IPS-20b (cell line): ENCODE data around the gene CYP4V2.
A peak's percentile ranks its signal among the peaks of the same experiment; 100 is the strongest.

Experiments used
- H3K27ac ChIP-seq: one replicate; pipeline ENCODE4 v1.5.1; 2013; ENCODE audit warnings: low read length
- H3K27me3 ChIP-seq: 2 replicates; pipeline ENCODE4 v1.6.1; 2013; ENCODE audit warnings: mild to moderate bottlenecking, low read length, inconsistent platforms; ENCODE audit not compliant: insufficient read depth
- H3K36me3 ChIP-seq: 2 replicates; pipeline ENCODE4 v1.6.1; 2013; ENCODE audit warnings: low read depth, mild to moderate bottlenecking, inconsistent platforms, low read length, moderate library complexity; ENCODE audit not compliant: insufficient read depth
- H3K4me1 ChIP-seq: 2 replicates; pipeline ENCODE4 v1.6.1; 2013; ENCODE audit warnings: mild to moderate bottlenecking, control low read depth, inconsistent platforms, low read length, moderate library complexity; ENCODE audit not compliant: insufficient read depth
- H3K4me3 ChIP-seq: 2 replicates; pipeline ENCODE4 v1.5.1; 2013; ENCODE audit warnings: mild to moderate bottlenecking, low read length, inconsistent platforms
- H3K9ac ChIP-seq: 2 replicates; pipeline ENCODE4 v1.6.1; 2013; ENCODE audit warnings: low read depth, mild to moderate bottlenecking, inconsistent platforms, low read length, moderate library complexity
- H3K9me3 ChIP-seq: 2 replicates; pipeline ENCODE4 v1.6.1; 2013; ENCODE audit warnings: mild to moderate bottlenecking, low read depth, low read length, inconsistent platforms; ENCODE audit not compliant: insufficient read depth

CYP4V2 gene

DNA sequence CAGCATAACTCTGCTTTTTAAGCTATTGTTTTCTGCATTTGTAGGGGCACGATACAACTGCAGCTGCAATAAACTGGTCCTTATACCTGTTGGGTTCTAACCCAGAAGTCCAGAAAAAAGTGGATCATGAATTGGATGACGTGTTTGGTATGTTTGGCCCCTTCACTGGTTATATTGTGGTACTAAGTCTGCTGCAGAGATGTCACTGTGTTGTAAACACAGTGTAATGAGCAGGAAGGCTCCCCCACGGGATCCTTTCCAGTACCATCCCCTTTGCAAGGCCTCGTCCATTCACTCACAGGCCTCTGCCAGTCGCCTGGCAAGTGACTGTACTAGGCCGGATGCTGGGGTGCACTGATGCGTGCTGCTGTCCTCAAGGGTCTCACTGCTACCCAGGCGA is 13.8 kb downstream of the CYP4V2 start:
- Histone ChIP-seq H3K9me3 (peaks cover 9% of the 10 kb centered on the region; the same call in 1 of the 2 replicates), H3K4me3 (no peak overlapping the region), H3K27me3 (no peaks in the 10 kb centered on the region), H3K36me3 (peaks cover 6% of the 10 kb centered on the region; the same call in 1 of the 2 replicates), H3K9ac (no peak overlapping the region), H3K27ac (no peak overlapping the region), H3K4me1 (no peaks in the 10 kb centered on the region)

DNA sequence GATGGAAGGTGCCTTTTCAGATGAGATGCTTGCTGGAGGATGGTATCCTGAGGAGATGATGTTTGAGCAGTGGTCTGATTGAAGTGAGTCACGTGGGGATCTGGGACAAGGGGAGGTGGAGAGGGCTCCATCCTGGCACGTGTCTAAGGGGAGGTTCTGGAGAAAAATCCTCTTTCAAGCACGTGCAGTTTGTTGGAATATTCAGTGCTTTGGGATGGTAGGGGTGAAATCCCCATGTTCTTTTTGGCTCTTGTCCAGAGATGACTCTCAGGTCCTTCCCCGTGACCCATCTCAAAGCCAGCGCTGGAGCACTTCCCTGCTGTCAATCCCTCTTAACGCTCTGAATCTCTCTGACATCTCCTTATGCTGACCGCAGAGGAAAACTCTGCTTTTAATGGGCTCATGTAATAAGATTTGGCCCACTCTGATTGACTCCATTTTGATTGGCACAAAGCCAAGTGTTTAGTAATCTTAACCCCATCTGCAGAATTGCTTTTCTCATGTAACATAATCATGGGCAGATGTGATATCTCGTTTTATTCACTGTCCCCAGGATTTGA is 25.2 kb downstream of the CYP4V2 start:
- no peak overlapping the region for H3K27ac ChIP-seq
- no peaks in the 10 kb centered on the region for H3K4me1 ChIP-seq
- no peak overlapping the region for H3K4me3 ChIP-seq
- H3K9me3 ChIP-seq = no peaks in the 10 kb centered on the region
- H3K9ac ChIP-seq = no peak overlapping the region
- no peaks in the 10 kb centered on the region for H3K36me3 ChIP-seq
- H3K27me3 ChIP-seq = no peaks in the 10 kb centered on the region

DNA sequence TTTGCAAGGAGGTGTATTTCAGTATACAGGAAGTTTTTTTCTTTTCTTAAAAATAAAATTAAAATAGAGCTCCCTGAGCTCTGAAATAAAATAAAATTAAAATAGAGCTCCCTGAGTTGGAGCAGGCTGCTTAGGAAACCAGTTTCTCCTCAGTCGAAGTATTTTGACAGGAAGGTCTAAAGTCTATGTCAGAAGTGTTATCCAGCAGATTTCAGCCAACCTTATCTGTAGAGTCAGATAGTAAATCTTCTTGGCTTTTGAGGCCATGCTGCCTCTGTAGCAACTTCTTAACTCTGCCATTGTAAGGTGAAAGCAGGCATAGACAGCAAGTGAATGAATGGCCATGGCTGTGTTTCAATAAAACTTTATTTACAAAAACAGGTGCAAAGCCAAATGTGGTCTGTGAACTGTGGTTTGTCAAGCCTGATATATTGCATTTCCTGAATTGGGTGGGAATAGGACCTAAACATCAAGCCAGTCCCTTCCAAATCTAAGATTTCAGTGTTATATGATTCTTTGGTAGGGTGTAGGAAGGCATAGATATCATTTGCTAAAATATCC is 26.4 kb downstream of the CYP4V2 start:
- no peaks in the 10 kb centered on the region for H3K27me3 ChIP-seq
- no peaks in the 10 kb centered on the region for H3K4me1 ChIP-seq
- no peak overlapping the region for H3K9ac ChIP-seq
- no peak overlapping the region for H3K27ac ChIP-seq
- H3K36me3 ChIP-seq = no peaks in the 10 kb centered on the region
- no peaks in the 10 kb centered on the region for H3K9me3 ChIP-seq
- H3K4me3 ChIP-seq = no peak overlapping the region

DNA sequence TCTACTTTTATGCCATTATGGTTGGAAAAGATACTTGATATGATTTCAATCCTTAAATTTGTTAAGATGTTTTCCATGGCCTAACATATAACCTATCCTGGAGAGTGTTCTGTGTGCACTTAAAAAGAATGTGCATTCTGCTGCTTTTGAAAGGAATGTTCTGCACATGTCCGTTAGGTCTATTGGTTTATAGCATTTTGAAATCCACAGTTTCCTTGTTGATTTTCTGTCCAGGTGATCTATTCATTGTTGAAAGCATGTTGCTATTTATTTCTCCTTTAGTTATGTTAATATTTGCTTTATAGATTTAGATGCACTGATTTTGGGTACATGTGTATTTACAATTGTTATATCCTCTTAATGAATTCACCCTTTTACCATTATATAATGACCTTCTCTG is 30.3 kb downstream of the CYP4V2 start:
- H3K27ac ChIP-seq = no peak overlapping the region
- H3K27me3 ChIP-seq = no peaks in the 10 kb centered on the region
- no peaks in the 10 kb centered on the region for H3K36me3 ChIP-seq
- H3K4me3 ChIP-seq = no peak overlapping the region
- no peak overlapping the region for H3K9ac ChIP-seq
- H3K9me3 ChIP-seq = peaks cover 21% of the 10 kb centered on the region
- no peaks in the 10 kb centered on the region; the same call in 1 of the 2 replicates for H3K4me1 ChIP-seq

DNA sequence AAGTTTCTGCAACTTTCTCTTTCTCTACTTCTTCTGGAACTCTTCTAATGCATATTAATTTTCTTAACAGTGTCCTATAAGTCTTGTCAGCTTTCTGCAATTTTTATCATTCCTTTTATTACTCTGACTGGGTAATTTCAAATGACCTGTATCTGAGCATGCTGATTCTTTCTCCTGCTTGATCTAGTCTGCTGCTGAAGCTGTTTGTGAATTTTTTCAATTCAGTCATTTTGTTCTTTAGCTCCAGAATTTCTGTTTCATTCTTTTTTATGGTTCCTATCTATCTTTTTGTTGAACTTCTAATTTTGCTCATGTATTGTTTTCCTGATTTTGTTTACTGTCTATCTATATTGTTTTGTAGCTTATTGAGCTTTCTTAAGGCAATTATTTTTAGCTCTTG is 34.5 kb downstream of the CYP4V2 start:
- H3K9ac ChIP-seq = no peak overlapping the region

DNA sequence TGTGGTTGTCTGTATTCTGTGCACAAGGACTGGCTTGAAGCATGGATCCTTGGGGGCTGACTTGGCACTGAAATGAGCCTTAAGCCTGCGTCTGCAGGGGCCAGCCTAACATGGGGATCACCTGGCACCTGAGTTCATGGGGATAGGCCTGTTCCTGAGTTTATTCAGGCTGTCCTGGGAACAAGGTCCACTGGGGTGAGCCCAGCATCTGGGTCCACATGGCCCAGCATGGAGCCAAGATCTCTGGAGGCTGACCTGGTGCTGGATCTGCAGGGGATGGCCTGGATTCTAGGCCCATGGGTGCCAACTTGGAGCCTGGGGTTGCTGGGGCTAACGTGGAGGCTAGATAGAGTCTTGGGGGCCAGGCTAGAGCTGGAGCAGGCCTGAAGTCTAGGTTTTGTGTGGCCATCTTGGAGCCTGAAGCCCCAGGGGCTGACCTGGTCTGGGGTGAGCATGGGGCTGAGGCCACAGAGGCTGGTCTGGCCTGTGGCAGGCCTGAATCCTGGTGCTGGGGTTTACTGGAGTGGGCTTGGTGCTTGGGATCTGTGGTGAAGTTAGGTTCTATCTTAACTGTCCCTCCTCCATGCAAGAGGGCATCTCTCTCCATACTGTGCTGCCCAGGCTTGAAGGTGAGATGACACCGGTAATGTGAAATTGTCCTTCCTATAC is 35.3 kb downstream of the CYP4V2 start:
- H3K4me1 ChIP-seq = peaks cover 6% of the 10 kb centered on the region; the same call in 1 of the 2 replicates
- H3K9me3 ChIP-seq = peaks cover 21% of the 10 kb centered on the region
- 0 out of 2 replicates have a peak overlapping the region, but pooled peaks have one; percentile 25 for H3K4me3 ChIP-seq
- no peaks in the 10 kb centered on the region for H3K27me3 ChIP-seq
- H3K9ac ChIP-seq = peak overlapping the region; percentile 1; the same call in 1 of the 2 replicates
- no peaks in the 10 kb centered on the region for H3K36me3 ChIP-seq
- peak overlapping the region; percentile 66 for H3K27ac ChIP-seq

More for the DNA sequence above, 34.5 kb downstream of the CYP4V2 start:
- Histone ChIP-seq H3K27ac (no peak overlapping the region), H3K4me3 (no peak overlapping the region), H3K27me3 (no peaks in the 10 kb centered on the region), H3K9me3 (peaks cover 21% of the 10 kb centered on the region), H3K36me3 (no peaks in the 10 kb centered on the region), H3K4me1 (peaks cover 6% of the 10 kb centered on the region; the same call in 1 of the 2 replicates)

DNA sequence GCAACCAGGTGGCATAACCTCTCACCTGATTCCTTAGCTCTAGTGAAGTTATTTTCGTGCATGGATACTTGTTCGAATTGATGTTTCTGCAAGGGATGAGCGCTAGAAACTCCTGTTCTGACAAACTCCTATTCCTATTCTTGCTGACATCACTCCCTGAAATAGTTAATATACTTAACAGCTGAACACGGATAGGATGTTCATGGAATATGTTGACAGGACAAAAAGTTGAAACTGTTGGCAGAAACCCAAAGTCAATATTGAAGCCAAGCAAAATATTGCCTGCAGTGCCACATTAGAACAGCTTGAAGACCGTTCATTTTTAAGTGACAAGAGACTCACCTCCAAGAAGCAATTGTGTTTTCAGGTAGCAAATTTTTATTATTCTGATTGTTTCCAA is 35.9 kb downstream of the CYP4V2 start, which contains the start of gene KLKB1:
TSS of gene KLKB1 (plus strand) at position 287 of the 400 bp plus-strand sequence. CDS start 689 bp downstream, outside the sequence.
- no peaks in the 10 kb centered on the region for H3K27me3 ChIP-seq

DNA sequence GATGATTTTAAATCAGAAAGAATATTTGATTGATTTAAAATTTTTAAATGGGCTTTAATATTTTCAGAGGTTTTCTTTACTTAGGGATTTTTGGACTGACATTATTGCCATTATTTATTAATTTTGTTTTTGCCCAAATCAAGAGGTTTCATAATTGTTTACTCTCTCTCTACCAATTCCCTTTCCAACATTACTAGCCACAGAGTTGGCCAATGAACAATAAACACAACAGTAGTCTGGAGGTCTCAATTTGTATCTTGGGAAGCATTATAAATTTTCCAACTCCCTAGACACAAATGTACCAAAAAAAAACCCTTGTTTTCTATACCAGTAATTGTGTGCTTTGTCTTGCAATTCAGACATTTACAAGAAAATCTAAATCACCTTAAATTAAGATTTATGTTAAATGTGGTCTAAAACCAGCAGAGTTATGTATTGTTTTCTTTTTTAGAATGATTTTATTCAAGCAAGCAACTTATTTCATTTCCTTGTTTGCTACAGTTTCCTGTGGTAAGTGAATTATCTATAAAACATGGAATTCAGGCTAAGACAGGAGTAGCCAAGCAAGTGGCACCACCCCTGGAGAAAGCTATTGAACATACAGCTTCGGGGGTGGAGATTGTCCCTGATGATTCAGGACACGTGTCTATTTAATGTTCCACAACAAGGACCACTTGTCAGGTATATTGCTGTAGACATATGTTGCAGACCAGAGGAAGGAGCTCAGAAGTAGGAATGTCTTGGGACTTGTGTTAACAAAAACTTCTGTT is 36.6 kb downstream of the CYP4V2 start:
- Histone ChIP-seq H3K27ac (no peak overlapping the region), H3K4me1 (peaks cover 6% of the 10 kb centered on the region; the same call in 1 of the 2 replicates), H3K9ac (no peak overlapping the region), H3K27me3 (no peaks in the 10 kb centered on the region), H3K4me3 (no peak overlapping the region), H3K9me3 (peaks cover 21% of the 10 kb centered on the region), H3K36me3 (no peaks in the 10 kb centered on the region)

More for the DNA sequence above, 35.9 kb downstream of the CYP4V2 start, which contains the start of gene KLKB1:
- peak within 1 kb of the TSS; percentile 66 for H3K27ac ChIP-seq
- H3K9ac ChIP-seq = peak within 1 kb of the TSS; percentile 1; the same call in 1 of the 2 replicates
- peaks cover 6% of the 10 kb centered on the region; the same call in 1 of the 2 replicates for H3K4me1 ChIP-seq
- H3K9me3 ChIP-seq = peaks cover 21% of the 10 kb centered on the region
- no peaks in the 10 kb centered on the region for H3K36me3 ChIP-seq
- H3K4me3 ChIP-seq = 0 out of 2 replicates have a peak within 1 kb of the TSS, but pooled peaks have one; percentile 25

DNA sequence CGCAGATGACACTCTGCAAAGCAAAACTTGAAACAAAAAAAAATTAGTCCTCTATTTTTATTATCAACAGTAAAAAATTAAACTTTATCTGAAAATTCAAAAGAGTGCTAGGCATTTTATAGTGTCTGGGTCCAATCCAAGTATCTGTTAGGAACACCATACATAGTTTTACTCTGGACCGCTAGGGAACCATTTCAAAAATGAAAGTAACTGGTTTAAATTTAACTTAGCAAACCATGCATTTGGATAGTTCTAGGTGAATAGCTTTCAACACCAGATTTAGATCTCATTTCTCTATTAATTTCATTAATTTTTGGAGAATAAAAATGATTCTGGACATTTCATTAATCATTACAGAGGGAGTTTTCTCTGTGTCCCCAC is 37.1 kb downstream of the CYP4V2 start:
- H3K36me3 ChIP-seq = no peaks in the 10 kb centered on the region
- no peak overlapping the region for H3K27ac ChIP-seq
- H3K9me3 ChIP-seq = peaks cover 18% of the 10 kb centered on the region
- H3K27me3 ChIP-seq = no peaks in the 10 kb centered on the region
- H3K4me3 ChIP-seq = no peak overlapping the region
- H3K9ac ChIP-seq = no peak overlapping the region
- peaks cover 6% of the 10 kb centered on the region; the same call in 1 of the 2 replicates for H3K4me1 ChIP-seq

DNA sequence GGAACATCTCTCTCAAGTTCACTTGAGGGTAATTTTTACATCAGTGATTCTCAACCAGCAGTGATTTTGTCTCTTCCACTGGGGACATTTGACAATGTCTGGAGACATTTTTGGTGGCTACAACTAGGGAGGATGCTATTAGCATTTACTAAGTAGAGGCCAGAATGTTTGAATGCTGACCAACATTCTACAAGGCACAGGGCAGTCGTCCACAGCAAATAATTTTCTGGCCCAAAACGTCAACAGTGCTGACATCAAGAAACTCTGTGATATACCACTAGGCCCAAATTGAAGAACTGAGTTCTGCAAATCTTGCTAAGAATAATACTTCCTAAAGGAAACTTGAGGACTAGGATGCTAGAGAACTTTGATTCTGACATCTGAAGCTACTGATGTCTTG is 43.0 kb downstream of the CYP4V2 start:
- Histone ChIP-seq H3K4me3 (no peak overlapping the region), H3K9me3 (no peaks in the 10 kb centered on the region), H3K36me3 (no peaks in the 10 kb centered on the region), H3K9ac (no peak overlapping the region), H3K4me1 (no peaks in the 10 kb centered on the region; the same call in 1 of the 2 replicates), H3K27me3 (no peaks in the 10 kb centered on the region), H3K27ac (peak overlapping the region; percentile 20)

DNA sequence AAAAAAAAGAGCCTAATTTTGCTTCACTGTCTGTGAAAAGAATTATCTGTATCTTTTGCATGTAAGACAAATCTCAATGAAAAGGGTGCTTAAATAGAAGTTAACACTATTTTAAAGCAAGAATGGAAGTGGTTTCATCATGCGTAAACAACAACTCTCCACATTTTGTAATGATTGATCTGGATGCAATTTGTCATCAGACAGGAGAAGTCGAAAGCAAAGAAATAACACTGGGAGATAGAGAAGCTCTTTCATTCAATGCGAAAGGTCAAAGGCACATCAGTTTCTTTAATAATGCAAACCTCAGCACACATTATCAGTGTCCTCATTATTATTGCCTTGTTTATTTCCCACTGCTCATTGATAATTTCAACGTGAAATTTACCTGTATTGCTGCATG is 44.8 kb downstream of the CYP4V2 start:
- H3K4me3 ChIP-seq = no peak overlapping the region
- no peaks in the 10 kb centered on the region for H3K27me3 ChIP-seq
- no peaks in the 10 kb centered on the region for H3K36me3 ChIP-seq
- no peak overlapping the region for H3K27ac ChIP-seq
- H3K9ac ChIP-seq = no peak overlapping the region
- no peaks in the 10 kb centered on the region; the same call in 1 of the 2 replicates for H3K4me1 ChIP-seq
- no peaks in the 10 kb centered on the region for H3K9me3 ChIP-seq
